Endothelial cell of umbilical vein (primary cell): Measurements from ENCODE around the gene SYNE3. TPM values are rescaled to one million over a fixed set of nuclear protein-coding genes. Genes with fewer than 3 reads are reported as not detected.

ENCODE experiments used
- BruUV-seq: library from RNA; stranded (reverse); fragments of 400-500 nt; replicated peaks from 2 replicates; lab custom pipeline; 2021; lab: Mats Ljungman, UMichigan
- CTCF ChIA-PET: fragments of 300-600, 350-600 bp; sonication (Branson Sonifier 250); formaldehyde crosslinking; loops from one replicate; lab custom pipeline; 2021; ENCODE audit warnings: antibody characterized with exemption, inconsistent platforms; lab: Charles Lee
- POLR2A ChIA-PET: fragments of 300-600, 350-600 bp; sonication (Branson Sonifier 250); formaldehyde crosslinking; loops from one replicate; lab custom pipeline; 2021; ENCODE audit warnings: antibody characterized with exemption, inconsistent platforms; lab: Charles Lee
- DNase-seq: peaks from one replicate; pipeline ENCODE4 v3.0.0-alpha.2; 2011; ENCODE audit warnings: low read depth, low spot score
- FAIRE-seq: peaks from 2 replicates; lab custom pipeline; 2011; peaks lifted over from hg19 to GRCh38; lab: Jason Lieb, UNC
- H2AFZ ChIP-seq: 2 replicates; pipeline ENCODE4 v1.6.0; 2012; ENCODE audit warnings: low read depth, low read length, control low read depth, inconsistent platforms
- H3K27ac ChIP-seq: 2 replicates; pipeline ENCODE4 v1.5.1; 2011; ENCODE audit warnings: low read depth, mild to moderate bottlenecking, control low read depth, low read length, moderate library complexity; ENCODE audit not compliant: insufficient read depth
- H3K27me3 ChIP-seq, 2 experiments: 2 replicates each; pipeline versions ENCODE4 v1.6.0 to v1.6.1; 2011; ENCODE audit warnings: low read length in 2 of 2, mixed read lengths in 1 of 2; ENCODE audit not compliant: control insufficient read depth in 2 of 2, insufficient read depth in 2 of 2
- H3K36me3 ChIP-seq, 2 experiments: 2 replicates in 1 of 2; 3 replicates in 1 of 2; pipeline ENCODE4 v1.5.1; 2011; ENCODE audit warnings: low read length in 2 of 2, mild to moderate bottlenecking in 1 of 2, moderate library complexity in 1 of 2; ENCODE audit not compliant: control insufficient read depth in 2 of 2, insufficient read depth in 2 of 2; ENCODE audit errors: extremely low read depth in 1 of 2
- H3K4me1 ChIP-seq: 3 replicates; pipeline ENCODE4 v1.5.1; 2011; ENCODE audit warnings: mild to moderate bottlenecking, low read length; ENCODE audit not compliant: control insufficient read depth, insufficient read depth; ENCODE audit errors: extremely low read depth
- H3K4me2 ChIP-seq: 2 replicates; pipeline ENCODE4 v1.6.1; 2011; ENCODE audit warnings: low read length, control low read depth, mixed read lengths; ENCODE audit not compliant: insufficient read depth
- H3K4me3 ChIP-seq, 3 experiments: fragments of 200-600 bp in 1 of 3; sonication (generic), shearing (Covaris generic) in 1 of 3; replicated peaks in 1 of 3; 2 replicates each; pipeline ENCODE4 v1.5.1; 2011 to 2016; ENCODE audit warnings: control low read depth in 3 of 3, low read length in 3 of 3, mild to moderate bottlenecking in 2 of 3, inconsistent platforms in 1 of 3, low read depth in 1 of 3, moderate library complexity in 1 of 3; ENCODE audit not compliant: insufficient read depth in 1 of 3
- H3K79me2 ChIP-seq: 2 replicates; pipeline ENCODE4 v1.6.0; 2012; ENCODE audit warnings: low read length, inconsistent platforms; ENCODE audit not compliant: control insufficient read depth, insufficient read depth
- H3K9ac ChIP-seq: replicated peaks from 2 replicates; pipeline ENCODE3; 2011; ENCODE audit warnings: low read length, control low read depth; ENCODE audit not compliant: insufficient read depth; ENCODE audit errors: extremely low read depth
- H3K9me1 ChIP-seq: replicated peaks from 3 replicates; pipeline ENCODE4 v1.6.0; 2011; ENCODE audit warnings: mild to moderate bottlenecking, low read length; ENCODE audit not compliant: control insufficient read depth, insufficient read depth; ENCODE audit errors: extremely low read depth
- H3K9me3 ChIP-seq: replicated peaks from 2 replicates; pipeline ENCODE4 v1.5.1; 2012; ENCODE audit warnings: low read length, inconsistent platforms; ENCODE audit not compliant: control insufficient read depth, insufficient read depth
- H4K20me1 ChIP-seq: replicated peaks from 2 replicates; pipeline ENCODE3; 2011; ENCODE audit warnings: mild to moderate bottlenecking, low read length; ENCODE audit not compliant: control insufficient read depth, insufficient read depth; ENCODE audit errors: extremely low read depth
- CTCF ChIP-seq, 2 donors: IDR thresholded peaks; 1 replicate in 1 of 2; 2 replicates in 1 of 2; pipeline ENCODE4 v1.5.1; 2011; ENCODE audit warnings: low read length in 2 of 2, mild to moderate bottlenecking in 2 of 2, moderate library complexity in 2 of 2, control low read depth in 1 of 2, inconsistent platforms in 1 of 2, low read depth in 1 of 2; ENCODE audit not compliant: insufficient read depth in 1 of 2; ENCODE audit errors: extremely low read depth in 1 of 2
- EZH2 ChIP-seq: IDR thresholded peaks from 2 replicates; pipeline ENCODE4 v1.6.1; 2012; ENCODE audit warnings: borderline replicate concordance, low read depth, mild to moderate bottlenecking, moderate library complexity, low read length, inconsistent platforms; ENCODE audit not compliant: severe bottlenecking
- FOS ChIP-seq: IDR thresholded peaks from 2 replicates; pipeline ENCODE4 v1.6.1; 2011; ENCODE audit warnings: mild to moderate bottlenecking, low read length, moderate library complexity, borderline replicate concordance; ENCODE audit not compliant: insufficient read depth
- GATA2 ChIP-seq: IDR thresholded peaks from 2 replicates; pipeline ENCODE4 v1.7.0; 2011; ENCODE audit warnings: low read depth, mild to moderate bottlenecking, moderate library complexity, mixed read lengths, low read length; ENCODE audit not compliant: insufficient read length, insufficient read depth
- JUN ChIP-seq: IDR thresholded peaks from 2 replicates; pipeline ENCODE4 v1.6.1; 2011; ENCODE audit warnings: borderline replicate concordance, low read depth; ENCODE audit not compliant: insufficient read length, insufficient read depth
- MYC ChIP-seq: IDR thresholded peaks from one replicate; pipeline ENCODE4 v1.6.1; 2011; ENCODE audit warnings: mild to moderate bottlenecking, low read depth, low read length
- POLR2AphosphoS5 ChIP-seq: IDR thresholded peaks from 2 replicates; pipeline ENCODE4 v1.6.1; 2012; ENCODE audit warnings: low read depth, mild to moderate bottlenecking, control low read depth, low read length, moderate library complexity; ENCODE audit not compliant: insufficient read depth
- dilution Hi-C: fragments of 300-500 bp; cut with MboI; formaldehyde crosslinking; loops from one replicate; pipeline ENCODE4 v1.15.0; 2019; ENCODE audit warnings: low sequenced_read_pairs; ENCODE audit not compliant: extremely low pct_ligation_motif_present
- intact Hi-C: fragments of 100-400 bp; cut with micrococcal nuclease; formaldehyde crosslinking; loops from one replicate; pipeline ENCODE4 v1.10.0; 2022
- polyA plus RNA-seq, 4 experiments: library from polyadenylated mRNA; depleted of rRNA in 3 of 4; stranded (reverse) in 3 of 4; unstranded in 1 of 4; fragments of >200 nt; gene quantifications; 2 replicates each; pipeline versions ENCODE4 v1.2.1 to v1.2.3, GENCODE V29; 2011 to 2012; ENCODE audit warnings: missing spikeins in 1 of 4
- total RNA-seq: library from RNA; stranded (reverse); gene quantifications from 2 replicates; pipeline ENCODE4 v1.2.3, GENCODE V29; 2021
- TF ChIP-seq, protein P1 (sequence below): IDR thresholded peaks from 2 replicates; pipeline ENCODE4 v1.6.1; 2011; ENCODE audit not compliant: insufficient read depth, insufficient read length

The SYNE3 gene
- total and polyA plus RNA-seq, 2 donors (not counting 3 experiments of a cell fraction or from before 2014, with no cell fraction given): 3.0 to 18.8 TPM

GRCh38 chr14:95537298-95538089, 21.0 kb upstream of the SYNE3 start:
- H2AFZ ChIP-seq: no peak overlapping the region
- H3K4me1 ChIP-seq: peaks cover 31% of the 10 kb centered on the region
- TF ChIP-seq GATA2 (no peak), CTCF (IDR thresholded peaks at IDR 0.05; ENCODE audit: extremely low read depth in 1 of 2, insufficient read depth in 1 of 2, low read depth in 1 of 2, low read length in 2 of 2) (no peak), JUN (no peak), MYC (no peak), EZH2 (no peak), POLR2AphosphoS5 (no peak), FOS (no peak)
- TF ChIP-seq, protein P1, sequence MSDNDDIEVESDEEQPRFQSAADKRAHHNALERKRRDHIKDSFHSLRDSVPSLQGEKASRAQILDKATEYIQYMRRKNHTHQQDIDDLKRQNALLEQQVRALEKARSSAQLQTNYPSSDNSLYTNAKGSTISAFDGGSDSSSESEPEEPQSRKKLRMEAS: no peak
- H3K36me3 ChIP-seq: no peaks in the 10 kb centered on the region
- no peak for FAIRE-seq
- ChIA-PET CTCF (interaction anchor here (1.1 to 4.6 kb wide), 8 partner anchors 8 to 111 kb away, joined by 4 to 33 read pairs (median 6); no protein-coding TSS in a partner anchor), POLR2A (no interaction called here)
- no peak overlapping the region for H3K4me2 ChIP-seq
- DNase-seq: no peak
- H3K27me3 ChIP-seq: no peaks in the 10 kb centered on the region
- dilution Hi-C loops: no loop called here
- no peaks in the 10 kb centered on the region for H4K20me1 ChIP-seq
- no peaks in the 10 kb centered on the region for H3K9me3 ChIP-seq
- TSS peak; percentile 14 for BruUV-seq
- H3K27ac ChIP-seq: no peak overlapping the region
- peaks cover 85% of the 10 kb centered on the region for H3K79me2 ChIP-seq
- H3K9me1 ChIP-seq: no peaks in the 10 kb centered on the region
- H3K9ac ChIP-seq: no peak overlapping the region
- no peak overlapping the region for H3K4me3 ChIP-seq
- intact Hi-C loops: loop anchor here (10.0 kb wide), 2 partner anchors 273 to 967 kb away; partner anchors contain the start of gene PAPOLA
